ENCODE results near the gene TLX2. TPM values are rescaled to one million over a fixed set of nuclear protein-coding genes. Genes with fewer than 3 reads are reported as not detected.

The TLX2 gene
- total and polyA plus RNA-seq, 8 donors = 0.28 to 0.73 TPM; not detected in 6

- intact Hi-C loops (cut with DNase I; ENCODE audit: low total_unique reads) = no loop called here
- no peak overlapping the region for H3K27ac ChIP-seq
- H3K27me3 ChIP-seq = peaks cover 0 to 39% (median 30%) of the 10 kb centered on the region in 3 donors
- H3K4me1 ChIP-seq = peaks cover 25 to 31% (median 29%) of the 10 kb centered on the region in 4 donors
- no peaks in the 10 kb centered on the region for H3K9me3 ChIP-seq
- no peak for DNase-seq
- no peak overlapping the region for H3K4me3 ChIP-seq
- TF ChIP-seq EP300 (IDR thresholded peaks at IDR 0.05) (no peak), POLR2AphosphoS5 (IDR thresholded peaks at IDR 0.05) (no peak), POLR2A (IDR thresholded peaks at IDR 0.05) (no peak), CTCF (IDR thresholded peaks at IDR 0.05) (no peak)
- peaks cover 36 to 42% (median 41%) of the 10 kb centered on the region in 4 donors for H3K36me3 ChIP-seq
- WGBS, 5 donors = 81 to 100% (median 94%) methylated on average over 1 of the region's 1 CpG
Observed at GRCh38 chr2:74495440-74495839, 18.8 kb upstream of the TLX2 start.

GRCh38 chr2:74496997-74497776, 17.1 kb upstream of the TLX2 start:
- peaks cover 19 to 25% (median 23%) of the 10 kb centered on the region in 4 donors for H3K36me3 ChIP-seq
- H3K27ac ChIP-seq = peak overlapping the region in 2 of 5 donors; percentile 45 to 51
- H3K4me1 ChIP-seq = peaks cover 29 to 39% (median 39%) of the 10 kb centered on the region in 4 donors
- H3K9me3 ChIP-seq = no peaks in the 10 kb centered on the region
- H3K4me3 ChIP-seq = peak overlapping the region in 3 of 4 donors; percentile 40 to 56 (median 42)
- intact Hi-C loops (cut with DNase I; ENCODE audit: low total_unique reads) = no loop called here
- WGBS, 5 donors = 57 to 66% (median 63%) methylated on average over 18 to 19 of the region's 19 CpGs
- TF ChIP-seq POLR2A (IDR thresholded peaks at IDR 0.05) = no peak
- TF ChIP-seq POLR2AphosphoS5 (IDR thresholded peaks at IDR 0.05) = no peak
- TF ChIP-seq CTCF (IDR thresholded peaks at IDR 0.05) = no peak
- TF ChIP-seq EP300 (IDR thresholded peaks at IDR 0.05) = no peak
- peaks cover 0 to 56% (median 30%) of the 10 kb centered on the region in 3 donors for H3K27me3 ChIP-seq
- no peak for DNase-seq

- Histone ChIP-seq H3K27me3 (peaks cover 0 to 64% (median 30%) of the 10 kb centered on the region in 3 donors), H3K9me3 (no peaks in the 10 kb centered on the region), H3K36me3 (peaks cover 11 to 17% (median 16%) of the 10 kb centered on the region in 4 donors), H3K4me1 (peaks cover 35 to 47% (median 46%) of the 10 kb centered on the region in 4 donors), H3K4me3 (peak overlapping the region; percentile 26 to 56 (median 41)), H3K27ac (peak overlapping the region in 2 of 5 donors; percentile 45 to 51)
- 1 to 5% (median 4%) methylated on average over 36 to 61 of the region's 61 CpGs for WGBS, 5 donors
- DNase-seq = peak; percentile 34 to 61
- intact Hi-C loops (cut with DNase I; ENCODE audit: low total_unique reads) = no loop called here
- TF ChIP-seq POLR2A (IDR thresholded peaks at IDR 0.05) (no peak), EP300 (IDR thresholded peaks at IDR 0.05) (no peak), CTCF (IDR thresholded peaks at IDR 0.05) (no peak), POLR2AphosphoS5 (IDR thresholded peaks at IDR 0.05) (peak in 1 of 3 donors; percentile 50)
Observed at GRCh38 chr2:74497777-74498499, 16.3 kb upstream of the TLX2 start.

- intact Hi-C loops (cut with DNase I; ENCODE audit: low total_unique reads) = no loop called here
- TF ChIP-seq POLR2A (IDR thresholded peaks at IDR 0.05) (no peak), CTCF (IDR thresholded peaks at IDR 0.05) (no peak), POLR2AphosphoS5 (IDR thresholded peaks at IDR 0.05) (no peak), EP300 (IDR thresholded peaks at IDR 0.05) (no peak)
- peaks cover 41 to 54% (median 52%) of the 10 kb centered on the region in 4 donors for H3K4me1 ChIP-seq
- H3K4me3 ChIP-seq = peak overlapping the region; percentile 26 to 56 (median 41)
- WGBS, 5 donors = 2 to 3% (median 2%) methylated on average over 39 to 41 of the region's 41 CpGs
- peak overlapping the region in 2 of 5 donors; percentile 45 to 51 for H3K27ac ChIP-seq
- DNase-seq = peak; percentile 40 to 57
- H3K9me3 ChIP-seq = no peaks in the 10 kb centered on the region
- peaks cover 4 to 10% (median 8%) of the 10 kb centered on the region in 4 donors for H3K36me3 ChIP-seq
- peaks cover 0 to 71% (median 30%) of the 10 kb centered on the region in 3 donors for H3K27me3 ChIP-seq
Observed at GRCh38 chr2:74498500-74499266, 15.6 kb upstream of the TLX2 start.
